Cardiac fibroblast (primary cell): ENCODE results near the gene CAPN9.

Experiments used
- DNase-seq, 2 donors: peaks; one replicate each; pipeline versions ENCODE4 v3.0.0 to v3.0.0-alpha.2; 2010; ENCODE audit warnings: low read depth in 2 of 2
- H3K4me3 ChIP-seq, 2 donors: replicated peaks in 1 of 2; 1 replicate in 1 of 2; 2 replicates in 1 of 2; pipeline ENCODE4 v1.5.1; 2011; ENCODE audit warnings: low read depth in 2 of 2, low read length in 2 of 2, mild to moderate bottlenecking in 2 of 2, moderate library complexity in 1 of 2
- CTCF ChIP-seq: IDR thresholded peaks from one replicate; pipeline ENCODE4 v1.5.1; 2011; ENCODE audit warnings: low read depth, mild to moderate bottlenecking, low read length, inconsistent platforms

Gene CAPN9

GRCh38 chr1:230797376-230797920 lies 50.3 kb downstream of the CAPN9 start:
- TF ChIP-seq CTCF: no peak

GRCh38 chr1:230797942-230798365 lies 50.8 kb downstream of the CAPN9 start:
- peak; percentile 90 for TF ChIP-seq CTCF
- H3K4me3 ChIP-seq: no peak overlapping the region
- peak; percentile 78 to 87 for DNase-seq

More at GRCh38 chr1:230797376-230797920, 50.3 kb downstream of the CAPN9 start:
- no peak overlapping the region for H3K4me3 ChIP-seq
- DNase-seq: no peak

- TF ChIP-seq CTCF: no peak
- H3K4me3 ChIP-seq: no peak overlapping the region
- no peak for DNase-seq
These were observed 51.3 kb downstream of the CAPN9 start for GRCh38 chr1:230798491-230798890.

GRCh38 chr1:230800891-230801840 lies 54.0 kb downstream of the CAPN9 start:
- H3K4me3 ChIP-seq: no peak overlapping the region
- TF ChIP-seq CTCF: no peak
- no peak for DNase-seq

GRCh38 chr1:230804396-230804795 lies 57.2 kb downstream of the CAPN9 start:
- H3K4me3 ChIP-seq: no peak overlapping the region
- TF ChIP-seq CTCF: no peak
- DNase-seq: no peak

GRCh38 chr1:230806552-230806951 lies 59.4 kb downstream of the CAPN9 start:
- H3K4me3 ChIP-seq: no peak overlapping the region
- no peak for DNase-seq
- no peak for TF ChIP-seq CTCF
